Astrocyte (in vitro differentiated cells and primary cell): ENCODE results near the gene NR3C1.

Experiments used
- CTCF ChIP-seq: IDR thresholded peaks from 2 replicates; pipeline ENCODE4 v1.5.1; 2011; ENCODE audit warnings: low read depth, mild to moderate bottlenecking, inconsistent platforms, low read length, moderate library complexity; ENCODE audit not compliant: insufficient read depth
- EZH2 ChIP-seq: IDR thresholded peaks from 2 replicates; pipeline ENCODE4 v1.6.1; 2012; ENCODE audit warnings: mild to moderate bottlenecking, low read length, inconsistent platforms; ENCODE audit not compliant: insufficient read depth

GRCh38 chr5:143350341-143350740, 53.1 kb downstream of the NR3C1 start:
- no peak for TF ChIP-seq EZH2
- TF ChIP-seq CTCF = no peak
